Measurements from ENCODE around the gene CNTN6. TPM values are rescaled to one million over a fixed set of nuclear protein-coding genes. Genes with fewer than 3 reads are reported as not detected.

Gene CNTN6
- total RNA-seq (under 1 TPM in 1 of 6 donors, not detected in 5; 0.05 TPM), polyA plus RNA-seq (under 1 TPM in 1 of 2 donors, not detected in 1; 0.05 TPM)

DNA sequence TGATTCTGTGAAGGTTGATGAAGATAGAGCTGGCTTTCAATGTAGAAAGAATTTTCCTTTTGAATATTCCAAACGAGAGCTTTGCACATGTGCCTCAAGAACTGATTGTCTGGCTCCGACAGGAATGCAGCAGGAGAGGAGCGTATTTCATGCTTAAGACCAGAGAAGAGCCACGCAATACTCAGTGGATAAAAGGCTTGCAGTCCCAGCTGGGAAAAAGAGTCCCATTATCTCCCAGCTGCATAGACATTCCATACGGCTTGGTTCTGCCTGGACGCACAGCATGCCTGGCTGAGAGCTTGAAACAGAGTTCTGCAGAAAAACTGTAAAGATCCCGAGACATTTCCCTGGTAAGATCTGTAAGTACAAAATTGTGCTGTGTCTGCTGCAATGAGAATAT, at the start of gene CNTN6:
Gene CNTN6 (plus strand): TSS at position 254 of the 400 bp plus-strand sequence. CDS start 54,985 bp downstream, outside the sequence.
- Histone ChIP-seq H3K9me3 (no peaks in the 10 kb centered on the region), H3K27me3 (peaks cover 0 to 7% (median 2%) of the 10 kb centered on the region in 4 donors), H3K4me3 (no peak within 1 kb of the TSS), H3K36me3 (no peaks in the 10 kb centered on the region), H3K4me1 (no peaks in the 10 kb centered on the region), H3K27ac (no peak within 1 kb of the TSS)
- 28 to 33% methylated on average over 7 of the region's 7 CpGs for WGBS, 2 donors
- FAIRE-seq (no peak), ATAC-seq (no peak), DNase-seq (no peak)
- intact Hi-C loops (cut with DNase I): no loop called here
- TF ChIP-seq, protein P1, sequence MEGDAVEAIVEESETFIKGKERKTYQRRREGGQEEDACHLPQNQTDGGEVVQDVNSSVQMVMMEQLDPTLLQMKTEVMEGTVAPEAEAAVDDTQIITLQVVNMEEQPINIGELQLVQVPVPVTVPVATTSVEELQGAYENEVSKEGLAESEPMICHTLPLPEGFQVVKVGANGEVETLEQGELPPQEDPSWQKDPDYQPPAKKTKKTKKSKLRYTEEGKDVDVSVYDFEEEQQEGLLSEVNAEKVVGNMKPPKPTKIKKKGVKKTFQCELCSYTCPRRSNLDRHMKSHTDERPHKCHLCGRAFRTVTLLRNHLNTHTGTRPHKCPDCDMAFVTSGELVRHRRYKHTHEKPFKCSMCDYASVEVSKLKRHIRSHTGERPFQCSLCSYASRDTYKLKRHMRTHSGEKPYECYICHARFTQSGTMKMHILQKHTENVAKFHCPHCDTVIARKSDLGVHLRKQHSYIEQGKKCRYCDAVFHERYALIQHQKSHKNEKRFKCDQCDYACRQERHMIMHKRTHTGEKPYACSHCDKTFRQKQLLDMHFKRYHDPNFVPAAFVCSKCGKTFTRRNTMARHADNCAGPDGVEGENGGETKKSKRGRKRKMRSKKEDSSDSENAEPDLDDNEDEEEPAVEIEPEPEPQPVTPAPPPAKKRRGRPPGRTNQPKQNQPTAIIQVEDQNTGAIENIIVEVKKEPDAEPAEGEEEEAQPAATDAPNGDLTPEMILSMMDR (IDR thresholded peaks at IDR 0.05): no peak

DNA sequence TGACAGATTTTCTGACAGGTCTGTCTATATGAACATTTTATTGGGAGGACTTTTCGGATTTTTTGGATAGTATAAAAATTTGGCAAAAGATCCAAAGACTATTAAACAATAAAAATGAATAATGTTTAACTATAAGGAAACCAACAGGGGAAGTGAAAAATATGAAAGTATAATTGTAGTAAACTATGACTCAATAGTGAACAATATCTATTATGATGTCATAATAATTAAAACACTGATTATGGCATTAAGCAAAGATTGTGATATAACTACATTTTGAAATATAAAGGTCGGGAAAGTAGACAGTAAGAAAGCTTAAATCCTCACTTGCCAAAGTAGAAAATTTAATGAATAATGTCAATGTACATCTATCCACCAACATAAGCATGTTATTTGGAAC, 44.3 kb upstream of the CNTN6 start:
- TF ChIP-seq, protein P1 (IDR thresholded peaks at IDR 0.05): no peak
- H3K36me3 ChIP-seq: no peaks in the 10 kb centered on the region
- H3K4me3 ChIP-seq: no peak overlapping the region
- H3K9me3 ChIP-seq: no peaks in the 10 kb centered on the region
- no peaks in the 10 kb centered on the region for H3K27me3 ChIP-seq
- WGBS, 2 donors: 26 to 42% methylated on average over 2 of the region's 2 CpGs
- no peak overlapping the region for H3K27ac ChIP-seq
- intact Hi-C loops (cut with DNase I): no loop called here
- ATAC-seq (no peak), FAIRE-seq (no peak), DNase-seq (no peak)
- no peaks in the 10 kb centered on the region for H3K4me1 ChIP-seq

DNA sequence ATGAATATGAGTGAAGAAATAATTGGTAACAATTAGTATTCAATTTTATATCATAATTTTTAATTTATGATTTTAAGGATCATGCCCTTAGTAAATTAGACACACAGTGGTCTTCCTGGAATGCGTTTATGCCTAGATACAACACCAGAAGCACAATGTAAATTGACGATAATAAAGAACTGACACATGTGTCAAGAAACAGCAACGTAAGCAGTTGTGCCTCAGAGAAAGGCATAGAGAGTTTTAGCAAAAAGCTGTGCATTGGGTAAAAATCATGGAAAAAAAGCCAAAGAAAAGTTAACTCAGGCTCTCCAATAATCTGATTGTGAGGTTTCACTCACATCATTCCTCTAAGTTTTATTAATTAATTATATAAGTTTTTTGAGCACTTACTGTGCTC, 37.0 kb upstream of the CNTN6 start:
- DNase-seq (no peak), FAIRE-seq (no peak), ATAC-seq (no peak)
- no peaks in the 10 kb centered on the region for H3K9me3 ChIP-seq
- no peaks in the 10 kb centered on the region for H3K27me3 ChIP-seq
- TF ChIP-seq, protein P1 (IDR thresholded peaks at IDR 0.05): no peak
- no peaks in the 10 kb centered on the region for H3K36me3 ChIP-seq
- H3K4me1 ChIP-seq: no peaks in the 10 kb centered on the region
- intact Hi-C loops (cut with DNase I): no loop called here
- WGBS, 2 donors: 59 to 71% methylated on average over 3 of the region's 3 CpGs
- H3K4me3 ChIP-seq: no peak overlapping the region
- H3K27ac ChIP-seq: no peak overlapping the region

DNA sequence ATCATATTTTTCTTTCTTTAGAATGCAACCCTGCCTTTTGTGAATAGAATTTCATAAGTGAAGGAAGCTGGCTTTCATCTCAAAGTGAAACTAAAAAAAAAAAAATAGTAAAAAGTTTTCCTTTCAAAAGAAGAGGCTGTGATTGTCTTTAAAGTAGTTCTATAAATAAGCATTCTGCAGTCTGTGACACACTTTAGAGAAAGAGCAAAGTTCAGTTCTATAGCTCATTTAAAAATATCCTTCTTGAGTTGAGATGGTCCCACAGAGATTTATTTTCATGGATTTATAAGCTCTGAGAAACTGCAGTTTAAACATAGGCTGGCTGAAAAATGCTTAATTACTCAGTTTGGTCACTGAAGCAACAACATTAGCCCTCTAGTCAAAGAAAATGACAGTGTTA, 36.1 kb upstream of the CNTN6 start:
- H3K4me1 ChIP-seq: no peaks in the 10 kb centered on the region
- H3K27me3 ChIP-seq: no peaks in the 10 kb centered on the region
- H3K27ac ChIP-seq: no peak overlapping the region
- TF ChIP-seq, protein P1 (IDR thresholded peaks at IDR 0.05): no peak
- H3K36me3 ChIP-seq: no peaks in the 10 kb centered on the region
- FAIRE-seq: no peak
- ATAC-seq: no peak
- no peaks in the 10 kb centered on the region for H3K9me3 ChIP-seq
- H3K4me3 ChIP-seq: no peak overlapping the region
- DNase-seq: no peak
- intact Hi-C loops (cut with DNase I): no loop called here

DNA sequence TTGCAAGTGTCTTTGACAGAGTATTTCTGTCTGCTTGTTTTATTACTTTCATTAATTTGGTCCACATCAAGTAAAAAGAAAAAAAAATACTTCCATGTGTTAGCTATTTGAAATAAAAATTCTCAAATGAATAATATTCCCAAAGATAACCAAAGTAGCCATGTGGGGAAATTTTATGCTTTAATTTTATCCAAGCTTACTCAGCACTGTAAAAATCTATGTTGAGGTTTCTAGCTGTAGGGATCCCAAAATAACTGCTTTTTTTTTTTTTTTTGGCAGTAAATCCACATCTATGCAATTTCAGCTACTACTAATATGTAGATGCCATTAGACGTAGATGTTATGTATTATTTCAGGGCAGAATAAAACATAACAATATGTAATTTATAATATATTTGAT, 35.4 kb upstream of the CNTN6 start:
- DNase-seq (no peak), FAIRE-seq (no peak), ATAC-seq (no peak)
- intact Hi-C loops (cut with DNase I): no loop called here
- Histone ChIP-seq H3K27ac (no peak overlapping the region), H3K36me3 (no peaks in the 10 kb centered on the region), H3K4me3 (no peak overlapping the region), H3K4me1 (no peaks in the 10 kb centered on the region), H3K9me3 (no peaks in the 10 kb centered on the region), H3K27me3 (no peaks in the 10 kb centered on the region)
- TF ChIP-seq, protein P1 (IDR thresholded peaks at IDR 0.05): no peak
- WGBS, 2 donors: 47 to 60% methylated on average over 1 of the region's 1 CpG
